Measurements from ENCODE around the gene PALLD. TPM values are rescaled to one million over a fixed set of nuclear protein-coding genes. Genes with fewer than 3 reads are reported as not detected.

Gene PALLD
- total and polyA plus RNA-seq, 2 of the 13 experiments (the other 11 are each of a cell fraction or from before 2014, with no cell fraction given) = 0.50 to 1.5 TPM

DNA sequence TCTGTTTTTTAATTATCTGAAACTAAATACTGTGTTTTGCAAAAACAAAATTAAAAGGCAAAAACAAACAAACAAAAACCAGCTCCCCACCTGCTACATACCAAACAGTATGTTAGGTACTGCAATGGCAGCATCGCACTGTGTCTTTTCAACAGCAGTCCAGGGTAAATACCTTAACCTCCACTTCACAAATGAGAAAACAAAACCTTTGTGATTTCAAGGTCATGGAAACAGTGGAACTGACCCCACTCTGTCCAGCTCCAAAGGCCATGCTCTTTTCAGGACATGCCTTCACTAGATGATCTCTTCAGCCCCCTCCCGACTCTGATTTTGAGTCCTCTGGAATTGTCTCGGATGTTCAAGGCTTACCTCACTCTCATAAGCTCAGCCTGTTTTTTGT is 329.8 kb downstream of the PALLD start:
- H3K9me3 ChIP-seq (ENCODE audit: low read length) = no peaks in the 10 kb centered on the region
- peak overlapping the region; percentile 34; the same call in 1 of the 2 replicates for H3K4me2 ChIP-seq (ENCODE audit: low read depth, low read length)
- BruUV-seq (replicated peaks) = no TSS peak
- no peak overlapping the region for H2AFZ ChIP-seq (ENCODE audit: low read length)
- peaks cover 2 to 17% of the 10 kb centered on the region in 2 experiments; a peak in 3 of 5 replicates for H3K27me3 ChIP-seq (ENCODE audit: control insufficient read depth in 1 of 2, insufficient read depth in 2 of 2, low read length in 2 of 2)
- ChIA-PET CTCF (ENCODE audit: low intra/inter-chr PET ratio, low total read pairs) (no interaction called here), POLR2A (no interaction called here)
- FAIRE-seq (no peak), ATAC-seq (peak; percentile 65), DNase-seq (ENCODE audit: low spot score) (no peak)
- H3K36me3 ChIP-seq (replicated peaks in 1 of 2; ENCODE audit: control insufficient read depth in 1 of 2, insufficient read depth in 2 of 2, low read length in 2 of 2) = no peaks in the 10 kb centered on the region
- no peaks in the 10 kb centered on the region for H3K79me2 ChIP-seq (ENCODE audit: insufficient read depth, low read length)
- intact Hi-C loops (cut with micrococcal nuclease; ENCODE audit: unreplicated experiment) = no loop called here
- H3K4me3 ChIP-seq (replicated peaks in 1 of 3; ENCODE audit: insufficient read depth in 1 of 3, low read depth in 2 of 3, low read length in 3 of 3) = no peak overlapping the region
- no peak overlapping the region for H3K27ac ChIP-seq (ENCODE audit: extremely low read length, insufficient read depth, low read length)
- peaks cover 17% of the 10 kb centered on the region for H3K4me1 ChIP-seq (ENCODE audit: insufficient read depth, low read length)
- in situ Hi-C loops (cut with HindIII; ENCODE audit: extremely low pct_ligation_motif_present, low pct_unique_long_range_greater_than_20kb) = no loop called here
- H3K9ac ChIP-seq (ENCODE audit: insufficient read depth, low read depth, low read length) = no peak overlapping the region
- WGBS (ENCODE audit: low lambda C conversion rate) = 15% methylated on average over 3 of the region's 3 CpGs
- H4K20me1 ChIP-seq (ENCODE audit: insufficient read depth, low read length) = no peaks in the 10 kb centered on the region
- TF ChIP-seq PCBP2 (optimal IDR thresholded peaks at IDR 0.05; ENCODE audit: low read depth, low read length, poor library complexity, severe bottlenecking) (no peak), SRSF4 (IDR thresholded peaks at IDR 0.05; ENCODE audit: low read depth, low read length, poor library complexity, severe bottlenecking) (no peak), AKAP8 (CRISPR knock-in tag; IDR thresholded peaks at IDR 0.05) (no peak), MLLT10 (CRISPR knock-in tag; IDR thresholded peaks at IDR 0.05) (no peak), ZNF460 (CRISPR knock-in tag; IDR thresholded peaks at IDR 0.05; ENCODE audit: borderline replicate concordance) (no peak), TCF12 (IDR thresholded peaks at IDR 0.05) (no peak), TCF12 (CRISPR knock-in tag; IDR thresholded peaks at IDR 0.05) (no peak), PITX1 (CRISPR knock-in tag; IDR thresholded peaks at IDR 0.05) (no peak), REL (CRISPR knock-in tag; conservative IDR thresholded peaks at IDR 0.05) (no peak), DR1 (CRISPR knock-in tag; IDR thresholded peaks at IDR 0.05) (no peak), ZNF292 (CRISPR knock-in tag; IDR thresholded peaks at IDR 0.05; ENCODE audit: borderline replicate concordance, low read depth) (no peak), FOXJ3 (CRISPR knock-in tag; IDR thresholded peaks at IDR 0.05; ENCODE audit: borderline replicate concordance) (no peak), ZNF329 (CRISPR knock-in tag; IDR thresholded peaks at IDR 0.05; ENCODE audit: low read depth) (no peak), XRCC5 (optimal IDR thresholded peaks at IDR 0.05; ENCODE audit: low read length) (no peak), ZNF281 (CRISPR knock-in tag; IDR thresholded peaks at IDR 0.05; ENCODE audit: borderline replicate concordance) (no peak), ZNF547 (CRISPR knock-in tag; IDR thresholded peaks at IDR 0.05) (no peak), SOX5 (CRISPR knock-in tag; IDR thresholded peaks at IDR 0.05; ENCODE audit: borderline replicate concordance) (peak; percentile 69; the same call in 1 of the 2 replicates), MAZ (IDR thresholded peaks at IDR 0.05; ENCODE audit: borderline replicate concordance, low read depth, low read length) (no peak), MAZ (CRISPR knock-in tag; IDR thresholded peaks at IDR 0.05; ENCODE audit: low read depth) (no peak), NKX3-1 (CRISPR knock-in tag; IDR thresholded peaks at IDR 0.05) (no peak), RARA (CRISPR knock-in tag; IDR thresholded peaks at IDR 0.05) (peak; percentile 21; the same call in 1 of the 2 replicates), ETV5 (CRISPR knock-in tag; IDR thresholded peaks at IDR 0.05; ENCODE audit: borderline replicate concordance) (no peak)
